Activated CD8-positive, alpha-beta memory T cell treated with anti-CD3 and anti-CD28 coated beads, Interleukin-2, amount 50 U/mL, for 1 hour (primary cell): ENCODE data around the gene LZTS2.

Source experiments
- DNase-seq: peaks from one replicate; pipeline ENCODE4 v3.0.0-alpha.2; 2020; ENCODE audit errors: extremely low read depth

The LZTS2 gene

DNA sequence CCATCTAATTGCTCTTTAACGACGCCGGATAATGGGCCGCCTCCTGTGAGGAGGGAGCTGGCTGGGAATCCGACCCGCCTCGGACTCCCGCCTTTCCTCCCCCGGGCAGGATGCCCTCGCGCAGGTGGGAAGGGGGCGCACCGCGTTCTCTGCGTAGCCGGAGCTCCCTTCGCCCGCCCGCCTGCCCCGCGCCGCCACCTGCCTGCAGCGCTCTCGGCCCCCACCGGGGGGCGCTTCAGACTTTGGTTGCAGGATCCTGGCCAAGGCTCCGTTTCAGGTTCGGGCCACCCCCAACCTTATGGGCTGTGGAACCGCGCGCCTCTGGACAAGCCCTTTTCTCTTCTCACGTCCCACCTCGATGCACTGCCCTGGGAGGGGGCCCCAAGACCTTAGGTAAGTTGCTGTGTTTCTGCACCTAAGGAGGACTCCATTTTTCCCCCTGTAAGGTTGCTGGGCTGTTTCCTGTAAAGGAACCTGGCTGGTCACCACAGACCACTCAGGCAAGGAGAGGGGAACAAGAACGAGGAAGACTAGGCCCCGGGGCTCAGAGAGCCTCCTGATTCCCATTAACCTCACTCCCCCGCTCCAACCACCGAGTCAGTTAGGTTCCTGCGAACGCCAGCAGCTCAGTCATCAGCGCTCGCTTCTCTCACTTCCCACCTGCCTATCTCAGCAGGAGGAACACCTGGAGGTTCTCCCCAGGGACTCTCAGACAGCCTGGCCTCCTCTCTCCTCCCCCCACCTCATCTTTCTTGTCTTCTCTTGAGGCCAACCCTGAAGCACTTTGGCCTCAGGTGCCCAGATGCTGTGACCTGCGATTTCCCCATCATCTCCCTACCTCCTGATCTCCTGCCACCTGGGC lies 50.8 kb downstream of the LZTS2 start:
- no peak for DNase-seq

DNA sequence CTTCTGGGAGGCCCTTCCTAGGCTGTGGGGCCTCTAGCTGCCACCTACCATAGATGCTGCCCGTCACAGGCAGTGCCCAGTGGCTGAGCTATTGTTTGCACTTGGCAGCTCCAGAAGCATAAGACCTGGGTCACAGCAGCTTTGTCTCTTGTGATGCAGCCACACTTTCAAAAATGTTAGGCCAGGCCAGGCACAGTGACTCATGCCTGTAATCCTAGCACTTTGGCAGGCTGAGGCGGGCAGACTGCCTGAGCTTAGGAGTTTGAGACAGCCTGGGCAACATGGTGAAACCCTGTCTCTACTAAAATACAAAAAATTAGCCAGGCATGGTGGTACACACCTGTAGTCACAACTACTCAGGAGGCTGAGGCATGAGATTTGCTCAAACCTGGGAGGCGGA lies 52.7 kb downstream of the LZTS2 start:
- DNase-seq = no peak

DNA sequence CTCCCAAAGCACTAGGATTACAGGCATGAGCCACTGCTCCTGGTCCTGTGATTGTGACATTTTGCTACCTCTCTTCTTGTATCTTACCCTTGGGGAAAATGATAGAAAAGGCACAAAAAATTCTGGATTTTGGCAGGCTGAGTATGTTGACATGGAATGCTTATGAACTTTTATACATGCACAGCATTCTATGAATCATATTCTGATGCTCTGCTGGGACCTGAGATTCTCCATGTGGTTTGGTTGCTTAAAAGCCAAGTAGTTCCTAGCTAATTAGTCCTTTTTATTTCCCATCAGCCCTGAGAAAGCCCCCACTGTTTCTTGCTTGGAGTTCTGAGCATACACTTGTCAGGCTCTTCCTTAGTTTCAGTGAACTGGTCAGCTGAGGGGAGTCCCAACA lies 53.9 kb downstream of the LZTS2 start:
- no peak for DNase-seq

DNA sequence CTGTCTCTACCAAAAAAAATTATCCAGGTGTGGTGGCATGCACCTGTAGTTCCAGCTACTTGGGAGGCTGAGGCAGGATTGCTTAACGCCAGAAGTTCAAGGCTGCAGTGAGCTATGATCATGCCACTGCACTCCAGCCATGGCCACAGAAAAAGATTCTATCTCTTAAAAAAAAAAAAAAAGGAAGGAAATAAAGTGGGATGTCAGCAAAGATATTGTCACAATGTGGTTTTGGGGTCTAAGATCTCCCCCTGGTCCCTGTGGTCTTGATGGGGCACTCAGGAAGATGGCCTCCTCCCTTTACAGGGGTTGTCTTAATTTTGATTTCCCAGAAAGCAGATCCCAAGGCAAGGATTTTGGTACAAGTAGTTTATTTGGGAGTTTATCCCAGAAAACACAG lies 54.7 kb downstream of the LZTS2 start:
- DNase-seq = no peak

DNA sequence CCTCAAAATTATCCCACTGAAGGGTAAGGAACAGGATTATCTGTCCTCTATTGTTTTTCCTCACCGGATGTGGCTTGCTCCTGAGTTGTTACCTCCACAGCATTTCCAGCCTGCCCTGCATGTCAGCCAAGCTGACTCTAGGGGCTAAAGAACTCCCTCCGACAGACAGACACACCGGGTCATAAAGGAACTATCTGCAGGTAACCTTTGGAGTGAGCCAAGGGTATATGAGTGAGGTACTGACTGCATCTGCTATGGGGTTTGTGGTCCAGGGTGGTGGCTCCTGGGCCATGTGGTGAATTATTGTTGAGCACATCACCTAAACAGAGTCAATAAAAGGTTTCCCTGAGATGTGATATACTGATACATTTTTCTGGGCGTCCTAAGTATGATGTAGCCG lies 55.3 kb downstream of the LZTS2 start:
- DNase-seq = no peak

DNA sequence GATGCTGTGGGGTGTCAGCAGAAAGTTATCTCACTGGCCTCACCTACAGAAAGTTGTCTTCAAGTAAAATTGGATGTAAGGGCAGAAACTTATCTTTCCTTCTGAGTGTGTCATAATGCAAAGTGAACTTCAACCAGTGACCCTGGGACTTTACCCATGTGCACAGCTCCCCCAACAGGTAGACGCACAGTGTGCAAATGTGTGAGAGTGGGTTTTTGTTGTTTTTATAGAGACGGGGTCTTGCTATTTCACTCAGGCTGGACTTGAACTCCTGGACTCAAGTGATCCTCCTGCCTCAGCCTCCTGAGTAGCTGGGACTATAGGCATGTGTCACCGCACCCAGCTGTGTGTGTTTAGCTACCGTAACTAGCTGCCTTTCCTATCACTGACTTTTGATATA lies 55.8 kb downstream of the LZTS2 start:
- DNase-seq = no peak

DNA sequence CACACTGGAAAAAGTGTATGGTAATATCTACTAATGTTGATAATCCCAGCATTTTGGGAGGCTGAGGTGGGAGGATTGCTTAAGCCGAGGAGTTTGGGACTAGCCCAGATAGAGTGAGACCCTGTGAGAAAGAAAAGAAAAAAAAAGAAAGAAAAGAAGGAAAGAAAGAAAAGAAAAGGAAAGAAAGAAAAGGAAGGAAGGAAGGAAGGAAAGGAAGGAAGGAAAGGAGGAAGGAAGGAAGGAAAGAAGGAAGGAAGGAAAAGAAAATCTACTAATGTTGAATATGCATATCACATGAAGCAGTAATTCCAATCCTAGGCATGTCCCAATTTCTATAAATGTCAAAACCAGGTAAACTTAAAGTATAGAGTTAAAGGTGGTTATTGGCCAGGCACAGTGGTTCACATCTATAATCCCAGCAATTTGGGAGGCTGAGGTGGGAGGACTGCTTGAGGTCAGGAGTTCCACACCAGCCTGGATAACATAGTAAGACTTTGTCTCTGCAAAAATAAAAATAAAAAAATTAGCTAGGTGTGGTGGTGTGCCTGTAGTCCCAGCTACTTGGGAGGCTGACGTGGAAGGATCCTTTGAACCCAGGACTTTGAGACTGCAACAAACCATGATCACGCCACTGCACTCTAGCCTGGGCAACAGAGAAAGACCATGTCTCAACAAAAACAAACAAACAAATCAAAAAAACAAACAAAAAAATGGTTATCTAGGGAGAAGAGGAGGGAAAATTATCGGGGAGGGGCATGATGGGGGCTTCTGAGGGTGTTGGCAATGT lies 57.0 kb downstream of the LZTS2 start:
- DNase-seq = no peak
